ENCODE data around the gene CKAP4. TPM values are rescaled to one million over a fixed set of nuclear protein-coding genes. Genes with fewer than 3 reads are reported as not detected.

Gene CKAP4
- total and polyA plus RNA-seq, 2 experiments from 2014 or later: 32.3 to 58.8 TPM

- no peaks in the 10 kb centered on the region for H3K9me2 ChIP-seq (ENCODE audit: insufficient read depth)
- H4K20me1 ChIP-seq (replicated peaks; ENCODE audit: insufficient read depth): peaks cover 3% of the 10 kb centered on the region; the same call in 1 of the 2 replicates
- peaks cover 7% of the 10 kb centered on the region for H3K27me3 Mint-ChIP-seq (ENCODE audit: insufficient read depth, low read depth, poor library complexity)
- ATAC-seq (no peak), DNase-seq (ENCODE audit: low spot score) (no peak)
- H3K4me3 Mint-ChIP-seq: no peak overlapping the region
- H3F3A ChIP-seq (replicated peaks; ENCODE audit: low read depth): no peaks in the 10 kb centered on the region
- no peak overlapping the region for H3K4me3 ChIP-seq
- H3K9me3 Mint-ChIP-seq: no peaks in the 10 kb centered on the region; the same call in 2 of the 3 replicates
- no peak overlapping the region for H3K4me2 ChIP-seq
- no peak overlapping the region for H3K27ac ChIP-seq (ENCODE audit: low read depth)
- no peaks in the 10 kb centered on the region for H3K27me3 ChIP-seq (ENCODE audit: insufficient read depth)
- H2AFZ ChIP-seq: no peak overlapping the region
- peaks cover 21% of the 10 kb centered on the region for H3K79me2 ChIP-seq (replicated peaks; ENCODE audit: insufficient read depth)
- H3K27ac Mint-ChIP-seq: no peak overlapping the region
- peaks cover 44% of the 10 kb centered on the region for H3K36me3 Mint-ChIP-seq (ENCODE audit: low read depth)
- TF ChIP-seq CREB1 (CRISPR knock-in tag; IDR thresholded peaks at IDR 0.05; ENCODE audit: low read depth) (no peak), ZNF462 (CRISPR knock-in tag; IDR thresholded peaks at IDR 0.05) (no peak), NANOG (IDR thresholded peaks at IDR 0.05; ENCODE audit: borderline replicate concordance) (no peak)
- H3K4me1 ChIP-seq (ENCODE audit: insufficient read depth): no peaks in the 10 kb centered on the region
- H3K36me3 ChIP-seq (ENCODE audit: insufficient read depth): peaks cover 5% of the 10 kb centered on the region; the same call in 1 of the 2 replicates
- peaks cover 5% of the 10 kb centered on the region; the same call in 2 of the 3 replicates for H3K4me1 Mint-ChIP-seq
Observed at GRCh38 chr12:106239241-106239950, 8.4 kb downstream of the CKAP4 start.

- Mint-ChIP-seq H3K27ac (peak overlapping the region; percentile 79; the same call in 1 of the 2 replicates), H3K4me1 (peaks cover 5% of the 10 kb centered on the region; the same call in 2 of the 3 replicates), H3K4me3 (no peak overlapping the region), H3K36me3 (ENCODE audit: low read depth) (peaks cover 50% of the 10 kb centered on the region), H3K9me3 (peaks cover 5% of the 10 kb centered on the region; the same call in 1 of the 3 replicates), H3K27me3 (ENCODE audit: insufficient read depth, low read depth, poor library complexity) (peaks cover 7% of the 10 kb centered on the region)
- ATAC-seq (peak; percentile 38; the same call in 1 of the 3 replicates), DNase-seq (ENCODE audit: low spot score) (no peak)
- 0 out of 2 replicates have a peak overlapping the region, but pooled peaks have one; percentile 50 for H3K27ac ChIP-seq (ENCODE audit: low read depth)
- no peaks in the 10 kb centered on the region for H3K9me2 ChIP-seq (ENCODE audit: insufficient read depth)
- H3F3A ChIP-seq (replicated peaks; ENCODE audit: low read depth): no peaks in the 10 kb centered on the region
- H3K27me3 ChIP-seq (ENCODE audit: insufficient read depth): no peaks in the 10 kb centered on the region
- H3K36me3 ChIP-seq (ENCODE audit: insufficient read depth): peaks cover 5% of the 10 kb centered on the region; the same call in 1 of the 2 replicates
- H3K4me2 ChIP-seq: no peak overlapping the region
- H2AFZ ChIP-seq: no peak overlapping the region
- H3K4me3 ChIP-seq: no peak overlapping the region
- no peaks in the 10 kb centered on the region for H3K4me1 ChIP-seq (ENCODE audit: insufficient read depth)
- H3K79me2 ChIP-seq (replicated peaks; ENCODE audit: insufficient read depth): peaks cover 16% of the 10 kb centered on the region
- no peaks in the 10 kb centered on the region; the same call in 1 of the 2 replicates for H4K20me1 ChIP-seq (replicated peaks; ENCODE audit: insufficient read depth)
- no peak for TF ChIP-seq STAT1 (IDR thresholded peaks at IDR 0.05; ENCODE audit: unreplicated experiment)
- no peak for TF ChIP-seq ZNF462 (CRISPR knock-in tag; IDR thresholded peaks at IDR 0.05)
Observed at GRCh38 chr12:106238146-106238545, 9.7 kb downstream of the CKAP4 start.
